Mesothelial cell of epicardium (in vitro differentiated cells): Measurements from ENCODE around the gene EDNRA. TPM values are rescaled to one million over a fixed set of nuclear protein-coding genes. Genes with fewer than 3 reads are reported as not detected.

Experiments used
- DNase-seq, 2 experiments: peaks; one replicate each; pipeline ENCODE4 v3.0.0; 2021; ENCODE audit warnings: low spot score in 2 of 2; ENCODE audit not compliant: unreplicated experiment in 2 of 2
- H3K27ac Mint-ChIP-seq: 2 replicates; pipeline ENCODE4 v1.8.0; 2021; ENCODE audit warnings: mixed read lengths
- H3K27me3 Mint-ChIP-seq: 2 replicates; pipeline ENCODE4 v1.8.0; 2021; ENCODE audit warnings: low read depth, mixed read lengths
- H3K36me3 Mint-ChIP-seq: 2 replicates; pipeline ENCODE4 v1.8.0; 2021; ENCODE audit warnings: mixed read lengths
- H3K4me1 Mint-ChIP-seq: 2 replicates; pipeline ENCODE4 v1.8.0; 2021; ENCODE audit warnings: mixed read lengths
- H3K4me3 Mint-ChIP-seq: 2 replicates; pipeline ENCODE4 v1.8.0; 2021; ENCODE audit warnings: mild to moderate bottlenecking, moderate library complexity, mixed read lengths
- H3K9me3 Mint-ChIP-seq: 2 replicates; pipeline ENCODE4 v1.8.0; 2021; ENCODE audit warnings: mixed read lengths
- CTCF ChIP-seq: fragments of 200-600 bp; sonication (generic); IDR thresholded peaks from one replicate; pipeline ENCODE4 v1.5.0; 2021; ENCODE audit warnings: antibody characterized with exemption; ENCODE audit not compliant: unreplicated experiment
- total RNA-seq: library from RNA; stranded (reverse); gene quantifications from 3 replicates; pipeline ENCODE4 v1.2.1, GENCODE V29; 2021

The EDNRA gene
- total RNA-seq, 1 donor from 2014 or later = 140 TPM

GRCh38 chr4:147513091-147513490, 32.2 kb downstream of the EDNRA start:
- peaks cover 35% of the 10 kb centered on the region for H3K36me3 Mint-ChIP-seq
- H3K9me3 Mint-ChIP-seq = no peaks in the 10 kb centered on the region
- peak overlapping the region; percentile 87 for H3K27ac Mint-ChIP-seq
- no peak for DNase-seq
- no peak overlapping the region for H3K4me3 Mint-ChIP-seq
- peaks cover 48% of the 10 kb centered on the region for H3K4me1 Mint-ChIP-seq
- H3K27me3 Mint-ChIP-seq = no peaks in the 10 kb centered on the region
- no peak for TF ChIP-seq CTCF

GRCh38 chr4:147513952-147514351, 33.1 kb downstream of the EDNRA start:
- Mint-ChIP-seq H3K27ac (no peak overlapping the region), H3K4me1 (peaks cover 54% of the 10 kb centered on the region), H3K36me3 (peaks cover 34% of the 10 kb centered on the region), H3K4me3 (no peak overlapping the region), H3K27me3 (no peaks in the 10 kb centered on the region), H3K9me3 (no peaks in the 10 kb centered on the region)
- no peak for DNase-seq
- peak; percentile 33 for TF ChIP-seq CTCF

GRCh38 chr4:147515220-147515936, 34.5 kb downstream of the EDNRA start:
- no peaks in the 10 kb centered on the region for H3K9me3 Mint-ChIP-seq
- H3K36me3 Mint-ChIP-seq = peaks cover 38% of the 10 kb centered on the region
- H3K4me3 Mint-ChIP-seq = no peak overlapping the region
- H3K27me3 Mint-ChIP-seq = no peaks in the 10 kb centered on the region
- no peak for DNase-seq
- peak overlapping the region; percentile 65 for H3K27ac Mint-ChIP-seq
- no peak for TF ChIP-seq CTCF
- peaks cover 55% of the 10 kb centered on the region for H3K4me1 Mint-ChIP-seq

- Mint-ChIP-seq H3K4me1 (peaks cover 48% of the 10 kb centered on the region), H3K36me3 (peaks cover 38% of the 10 kb centered on the region), H3K27ac (peak overlapping the region; percentile 65), H3K4me3 (no peak overlapping the region), H3K9me3 (no peaks in the 10 kb centered on the region), H3K27me3 (no peaks in the 10 kb centered on the region)
- no peak for TF ChIP-seq CTCF
- DNase-seq = no peak
Measured at GRCh38 chr4:147516133-147516532, 35.2 kb downstream of the EDNRA start.

- no peaks in the 10 kb centered on the region for H3K27me3 Mint-ChIP-seq
- H3K4me1 Mint-ChIP-seq = peaks cover 28% of the 10 kb centered on the region
- H3K36me3 Mint-ChIP-seq = peaks cover 39% of the 10 kb centered on the region
- H3K27ac Mint-ChIP-seq = peak overlapping the region; percentile 75
- no peak for TF ChIP-seq CTCF
- no peak for DNase-seq
- H3K4me3 Mint-ChIP-seq = no peak overlapping the region
- H3K9me3 Mint-ChIP-seq = no peaks in the 10 kb centered on the region
Measured at GRCh38 chr4:147518086-147518485, 37.2 kb downstream of the EDNRA start.
